GM10847 (cell line): ENCODE data around the gene C17orf100.
A peak's percentile ranks its signal among the peaks of the same experiment; 100 is the strongest.

Experiments used
- POLR2A ChIP-seq: IDR thresholded peaks from 2 replicates; pipeline ENCODE4 v1.6.1; 2011; ENCODE audit not compliant: insufficient read length; ENCODE audit errors: extremely low read depth

C17orf100 gene

DNA sequence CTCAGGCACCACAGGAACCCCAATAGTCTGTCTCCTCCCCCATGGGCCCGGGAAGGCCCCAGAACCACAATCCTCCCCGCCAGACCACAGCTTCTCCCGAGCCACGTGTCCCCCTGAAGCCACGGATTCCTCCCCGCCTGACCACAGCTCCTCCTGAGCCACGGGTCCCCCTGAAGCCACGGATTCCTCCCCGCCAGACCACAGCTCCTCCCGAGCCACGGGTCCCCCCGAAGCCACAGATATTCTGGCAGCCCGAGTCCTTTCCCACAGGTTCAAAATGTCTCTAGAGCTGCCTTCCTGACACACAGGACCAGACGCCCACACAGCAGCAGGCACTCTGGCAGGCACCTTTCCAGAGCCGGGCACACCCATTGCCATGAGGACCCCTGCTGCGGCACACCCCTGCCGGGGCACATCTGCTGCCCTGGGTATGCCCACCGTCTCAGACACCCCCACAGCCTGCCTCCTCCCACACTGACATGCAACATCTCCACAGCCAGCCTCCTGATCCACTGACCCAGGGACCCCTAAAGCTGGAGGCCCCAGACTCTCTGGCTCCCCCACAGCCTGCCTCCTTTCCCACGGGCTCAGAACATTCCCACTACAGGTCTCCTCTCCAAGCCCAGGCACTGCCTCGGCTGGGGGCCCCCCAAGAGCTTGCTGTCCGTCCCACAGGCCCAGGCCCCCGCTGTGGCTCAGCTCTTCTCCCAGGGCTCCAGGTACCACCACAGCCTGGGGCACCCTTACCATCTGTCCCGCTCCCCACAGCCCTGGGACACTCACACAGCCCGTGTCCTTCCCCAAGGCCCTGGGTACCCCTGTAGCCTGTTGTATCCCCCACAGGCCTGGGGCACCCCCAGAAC is 13.3 kb upstream of the C17orf100 start:
- no peak for TF ChIP-seq POLR2A

DNA sequence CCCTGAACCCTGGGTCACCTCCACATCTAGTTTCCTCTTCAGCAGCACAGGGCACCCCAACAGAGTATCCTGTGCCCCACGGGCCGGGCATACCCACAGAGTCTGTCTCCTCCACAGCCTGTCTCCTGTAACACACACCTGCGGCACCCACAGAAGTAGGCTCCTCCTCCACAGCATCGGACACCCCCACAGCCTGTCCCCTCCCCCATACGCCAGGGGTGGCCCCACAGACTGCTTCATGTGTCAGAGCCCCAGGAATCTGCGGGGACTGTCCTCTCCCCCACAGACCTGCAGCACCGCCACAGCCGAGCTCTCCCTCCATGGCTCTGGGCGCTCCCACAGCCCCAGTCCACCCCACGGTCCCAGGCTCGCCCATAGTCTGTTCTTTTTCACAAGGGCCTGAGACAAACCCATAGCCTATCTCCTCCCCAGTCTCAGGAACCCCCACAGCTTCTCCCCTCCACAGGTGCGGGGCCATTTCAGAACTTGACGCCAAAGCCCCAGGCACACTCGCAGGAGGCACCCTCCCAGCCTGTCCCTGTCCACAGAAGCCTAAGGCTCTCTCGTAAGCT is 12.5 kb upstream of the C17orf100 start:
- no peak for TF ChIP-seq POLR2A

DNA sequence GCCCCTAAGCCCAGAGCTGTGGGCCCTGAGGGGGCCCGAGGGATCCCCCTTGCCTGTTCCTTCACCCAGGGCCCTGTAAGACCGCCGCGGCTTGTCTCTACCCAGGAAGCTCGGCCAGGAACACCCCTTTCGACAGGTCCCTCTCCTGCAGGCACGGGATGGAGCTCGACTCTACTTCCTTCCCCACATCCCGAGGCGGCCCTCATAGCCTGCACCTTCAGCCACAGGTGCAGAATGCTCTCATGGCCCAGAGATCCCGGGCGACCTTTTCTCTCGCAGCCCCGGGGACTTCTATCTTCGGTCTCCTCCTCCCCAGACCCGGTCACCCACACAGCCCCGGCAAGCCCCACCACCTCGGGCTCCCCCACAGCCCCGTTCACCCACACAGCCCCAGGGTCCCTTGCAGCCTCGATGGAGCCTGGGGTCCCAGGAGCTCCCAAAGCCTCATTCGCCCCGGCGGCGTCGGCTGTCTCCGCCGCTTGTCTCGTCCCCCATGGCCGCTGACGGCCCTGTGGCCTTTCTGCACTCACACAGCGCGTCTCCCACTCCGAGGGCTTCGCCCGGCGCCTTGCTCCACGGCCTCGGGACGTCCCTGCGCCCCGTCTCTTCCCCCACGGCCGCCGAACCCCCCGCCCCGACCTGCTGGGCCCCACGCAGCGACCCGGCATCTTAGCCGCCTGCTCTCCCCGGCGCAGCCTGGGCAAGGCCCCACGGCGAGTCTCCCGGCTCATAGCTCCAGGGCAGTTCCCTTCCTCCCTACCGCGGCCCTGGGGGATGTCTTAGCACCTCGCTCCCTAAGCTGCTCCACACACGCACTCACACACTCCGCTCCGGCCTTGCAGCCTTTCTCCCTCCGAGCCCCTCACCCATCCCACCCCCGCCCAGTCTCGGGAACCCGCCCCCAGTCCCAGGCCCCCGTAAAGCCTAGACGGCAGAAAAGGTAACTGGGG is 11.7 kb upstream of the C17orf100 start:
- no peak for TF ChIP-seq POLR2A

DNA sequence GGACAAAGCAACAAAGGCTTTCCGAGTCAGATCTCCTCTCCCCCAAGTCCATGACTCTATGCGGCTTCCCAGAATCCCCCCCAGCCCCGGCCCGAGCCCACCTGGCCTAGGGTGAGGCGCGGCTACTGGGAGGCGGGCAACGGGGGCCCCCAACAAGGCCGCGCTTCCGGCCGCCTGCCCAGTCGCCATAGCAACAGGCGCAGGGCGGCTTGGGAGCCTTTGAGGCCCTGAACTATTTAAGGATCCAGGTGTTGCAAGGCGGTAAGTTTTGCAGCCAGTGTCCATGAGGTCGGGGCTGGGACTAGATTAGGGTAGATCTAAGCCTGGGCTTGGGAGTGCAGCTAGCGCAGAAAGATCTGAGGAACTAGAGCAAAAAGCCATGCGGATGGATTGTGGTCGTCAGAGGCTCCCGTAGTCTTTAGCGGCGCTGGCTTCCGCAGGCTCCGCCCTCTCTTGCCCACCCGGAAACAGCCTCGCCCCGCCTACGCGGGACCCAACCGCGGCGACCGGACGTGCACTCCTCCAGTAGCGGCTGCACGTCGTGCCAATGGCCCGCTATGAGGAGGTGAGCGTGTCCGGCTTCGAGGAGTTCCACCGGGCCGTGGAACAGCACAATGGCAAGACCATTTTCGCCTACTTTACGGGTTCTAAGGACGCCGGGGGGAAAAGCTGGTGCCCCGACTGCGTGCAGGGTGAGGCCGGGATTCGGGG is 10.9 kb upstream of the C17orf100 start, which contains the start of the genes KIAA0753 and TXNDC17:
KIAA0753 (minus strand) TSS at position 176 of the 711 bp plus-strand sequence. CDS start 5,608 bp downstream, outside the sequence.
TXNDC17 (plus strand) TSS at position 525 of the 711 bp plus-strand sequence; CDS start at position 548, 23 bp downstream.
- peak; percentile 97 for TF ChIP-seq POLR2A

DNA sequence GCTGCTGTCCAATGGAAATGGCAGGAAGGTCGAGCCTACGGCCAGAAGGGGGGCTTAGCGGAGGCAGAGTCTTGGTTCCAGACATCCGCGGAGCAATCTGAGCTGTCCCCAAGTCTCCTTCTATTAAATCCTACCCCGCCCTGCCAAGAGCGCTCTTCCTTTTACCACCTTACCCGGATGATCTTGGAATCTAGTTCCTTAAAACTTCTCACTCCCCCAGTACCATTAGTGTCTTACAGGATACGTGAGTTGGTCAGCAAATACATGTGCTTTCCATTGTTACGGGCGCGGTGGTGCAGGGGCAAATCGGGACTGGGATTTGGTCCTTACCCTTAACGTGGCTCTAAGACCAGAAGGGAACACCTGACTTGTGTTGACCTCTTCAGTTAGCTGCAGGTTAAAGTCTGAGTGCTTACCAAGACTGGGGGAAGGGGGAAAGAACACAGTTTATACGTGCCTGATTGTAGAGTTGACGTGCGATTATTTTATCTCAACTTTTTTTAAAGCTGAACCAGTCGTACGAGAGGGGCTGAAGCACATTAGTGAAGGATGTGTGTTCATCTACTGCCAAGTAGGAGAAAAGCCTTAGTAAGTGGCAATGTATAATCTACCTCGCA is 10.2 kb upstream of the C17orf100 start:
- TF ChIP-seq POLR2A = no peak

DNA sequence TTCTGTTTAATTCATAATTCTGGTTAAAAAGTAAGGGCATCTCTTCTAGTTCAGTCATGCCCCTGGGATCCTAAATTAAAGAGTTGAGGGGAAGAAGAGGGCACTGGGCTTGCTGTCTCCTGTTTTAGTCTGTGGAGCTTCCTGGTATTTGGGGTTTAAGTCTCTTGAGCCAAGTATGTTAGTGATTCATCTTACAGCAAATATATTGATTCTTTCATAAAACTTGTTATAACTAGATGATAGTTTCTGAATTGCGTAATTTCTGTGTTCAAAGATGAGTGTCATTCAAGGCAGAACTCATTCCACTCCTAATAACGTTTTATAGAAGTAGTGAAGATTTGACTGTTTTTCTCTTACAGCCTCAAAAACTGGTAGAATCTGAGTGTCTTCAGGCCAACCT is 9.0 kb upstream of the C17orf100 start:
- no peak for TF ChIP-seq POLR2A

DNA sequence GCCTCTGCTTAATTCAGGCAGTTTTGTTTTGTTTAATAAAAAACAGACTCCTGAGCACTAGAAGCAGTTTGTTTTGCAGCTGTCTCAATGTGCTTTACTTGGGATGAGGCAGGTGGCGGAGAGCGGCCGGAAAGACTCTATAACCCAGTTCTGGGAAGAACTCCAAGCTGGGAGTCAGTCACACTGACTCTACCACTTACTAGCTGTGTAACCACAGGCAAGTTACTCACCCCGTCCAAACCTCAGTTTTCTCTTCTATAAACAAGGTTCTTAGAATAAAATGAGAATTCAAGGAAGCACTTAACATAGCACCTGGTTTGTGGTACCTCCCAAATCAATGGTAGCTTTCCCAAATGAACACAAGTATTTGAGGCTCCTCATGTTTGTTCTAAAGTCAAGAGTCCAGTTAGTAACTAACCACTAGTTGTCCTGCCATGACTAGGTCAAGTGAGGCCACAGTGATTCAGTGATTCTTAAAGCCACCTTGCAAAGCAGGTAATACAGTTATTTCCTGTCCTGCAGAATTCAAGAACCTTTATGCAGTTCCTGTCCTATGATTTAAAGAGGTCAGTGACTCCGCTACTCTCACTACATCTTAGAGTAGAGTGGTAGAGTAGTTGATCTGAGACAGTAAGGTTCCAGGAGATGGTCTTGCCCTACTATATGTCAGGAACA is 8.0 kb upstream of the C17orf100 start:
- no peak for TF ChIP-seq POLR2A

DNA sequence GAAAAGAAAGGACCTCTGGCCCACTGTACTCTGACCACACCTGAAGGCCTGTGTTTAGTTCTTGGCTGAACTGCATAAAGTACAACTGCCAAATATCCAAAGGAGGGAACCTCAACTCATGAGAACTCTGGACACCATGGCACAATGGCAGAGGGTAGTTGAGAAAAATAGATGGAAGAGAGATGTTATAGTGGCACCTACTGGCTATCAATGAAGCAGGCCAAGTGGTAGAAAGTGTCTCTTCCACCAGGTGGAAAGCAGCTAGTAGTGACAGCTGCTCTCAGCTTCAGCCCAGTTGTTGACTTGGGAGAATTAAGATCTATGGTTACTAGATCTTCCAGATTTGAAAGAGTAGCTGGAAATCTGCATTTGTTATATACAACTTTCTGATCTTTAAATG is 3.4 kb upstream of the C17orf100 start:
- TF ChIP-seq POLR2A = no peak

DNA sequence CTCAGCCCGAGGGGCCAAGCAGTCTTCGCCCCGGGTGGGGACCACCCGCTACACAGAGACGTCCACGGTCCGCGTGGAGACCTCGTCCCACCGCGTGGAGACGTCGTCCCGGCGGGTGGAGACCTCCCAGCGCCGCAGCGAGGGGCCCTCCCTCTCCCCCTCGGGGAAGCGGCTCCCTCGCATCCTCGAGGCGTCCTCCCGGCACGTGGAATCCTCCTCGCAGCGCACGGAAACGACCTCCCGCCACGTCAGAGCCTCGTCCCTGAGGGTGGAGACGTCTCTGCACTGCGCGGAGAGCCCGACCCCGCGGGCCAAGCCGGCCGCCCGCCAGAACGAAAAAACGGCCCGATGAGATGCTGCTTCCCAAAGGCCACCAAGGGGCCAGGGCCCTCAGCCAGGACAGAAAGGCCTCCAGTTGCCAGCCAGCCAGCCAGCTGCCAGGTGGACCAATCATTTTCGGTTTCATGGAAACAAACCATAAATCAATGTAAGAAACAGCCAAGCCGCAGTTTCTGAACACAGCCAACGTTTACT is 424 bp downstream of the C17orf100 start:
- TF ChIP-seq POLR2A = no peak

DNA sequence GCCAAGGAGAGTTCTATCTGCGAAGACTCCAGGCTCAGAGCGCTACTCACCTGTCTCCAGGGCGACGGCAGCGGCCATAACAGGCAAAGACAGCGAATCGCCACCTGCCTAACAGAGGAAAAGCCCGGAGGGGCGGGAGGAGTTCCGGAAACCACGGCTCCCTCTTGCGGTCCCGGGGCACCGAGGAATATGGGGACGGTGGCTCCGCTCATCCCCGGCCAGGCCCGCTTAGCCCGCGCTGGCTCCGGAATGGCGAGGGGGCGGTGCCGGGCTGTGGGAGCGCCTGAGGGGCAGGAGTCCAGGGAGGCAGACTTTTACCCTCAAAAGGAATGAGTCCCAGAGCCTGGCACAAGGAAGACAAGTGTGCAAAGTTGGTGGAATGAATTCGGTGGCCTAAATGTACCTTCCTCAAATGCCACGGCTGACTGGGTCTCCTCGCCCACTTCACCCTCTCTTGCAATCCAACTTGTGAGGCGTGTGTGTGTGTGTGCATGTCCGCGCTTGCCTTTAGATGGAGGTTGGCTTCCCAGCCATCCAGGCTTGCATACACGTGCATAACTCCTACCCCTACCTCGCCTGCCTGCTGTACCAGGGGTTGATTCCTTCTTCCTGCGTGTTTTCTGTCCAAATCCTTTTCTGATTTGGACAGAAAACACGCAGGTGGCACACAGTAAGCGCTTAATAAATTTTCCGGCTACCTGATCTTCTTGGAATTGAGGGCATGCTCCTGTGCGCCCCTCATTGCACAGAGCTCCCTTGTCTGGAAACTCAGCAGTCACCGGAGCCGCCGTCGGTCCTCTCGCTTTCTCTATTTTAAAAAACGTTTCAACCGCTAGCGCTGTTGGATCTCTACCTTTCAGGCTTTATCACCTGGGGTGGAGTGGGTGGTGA is 3.5 kb downstream of the C17orf100 start:
- TF ChIP-seq POLR2A = no peak

DNA sequence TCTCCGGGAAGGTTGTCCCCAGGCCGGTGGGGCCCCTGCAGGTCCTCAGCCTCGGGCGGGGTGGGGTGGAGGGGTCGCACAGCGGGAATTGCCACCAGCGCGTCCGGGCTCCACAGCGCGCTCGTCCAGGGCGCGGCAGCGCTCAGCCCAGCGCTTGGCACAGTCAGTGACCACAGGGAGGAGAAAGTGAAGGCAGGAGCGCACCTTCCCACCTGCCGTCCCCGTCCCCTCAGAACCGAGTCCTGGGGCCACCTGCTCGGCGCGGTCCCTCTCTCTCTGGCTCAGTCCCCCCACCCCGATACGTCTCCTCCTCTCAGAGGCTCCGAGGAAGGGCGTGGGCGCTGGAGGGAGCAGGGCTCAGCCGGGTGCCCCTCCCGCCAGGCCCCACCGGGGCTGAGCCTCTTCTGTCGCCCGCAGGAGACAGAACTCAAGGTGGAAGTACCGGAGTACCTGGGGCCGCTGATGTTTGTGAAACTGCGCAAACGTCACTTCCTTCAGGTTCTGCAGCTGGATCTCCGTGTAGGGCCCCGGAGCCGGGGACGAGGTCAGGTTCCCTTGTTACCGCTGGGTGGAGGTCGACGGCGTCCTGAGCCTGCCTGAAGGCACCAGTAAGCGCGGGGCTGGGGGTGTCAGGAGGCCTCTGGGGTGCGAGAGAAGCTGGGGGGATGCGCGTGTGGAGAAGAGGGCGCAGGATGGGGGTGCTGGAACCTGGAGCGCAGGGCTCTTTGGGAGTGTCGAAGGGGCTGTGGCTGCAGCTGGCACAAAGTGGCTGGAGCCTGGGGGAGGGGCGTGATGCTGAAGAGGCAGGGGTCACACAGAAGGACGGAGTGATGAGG is 5.5 kb downstream of the C17orf100 start:
- peak; percentile 22 for TF ChIP-seq POLR2A
